GM19455 (cell line): ENCODE measurements around the gene BACH2.
"Not testable (repeated sequence)": the region's sequence is repeated elsewhere in the genome, so short reads cannot be mapped to it uniquely, and the experiment has no call there.

Source experiments
- ATAC-seq: cut with Tn5 transposase; IDR thresholded peaks from one replicate; pipeline ENCODE4 v1.9.1; 2021; ENCODE audit not compliant: unreplicated experiment

BACH2 gene

GRCh38 chr6:90186637-90187371 is 109.8 kb downstream of the BACH2 start:
- no peak for ATAC-seq

DNA sequence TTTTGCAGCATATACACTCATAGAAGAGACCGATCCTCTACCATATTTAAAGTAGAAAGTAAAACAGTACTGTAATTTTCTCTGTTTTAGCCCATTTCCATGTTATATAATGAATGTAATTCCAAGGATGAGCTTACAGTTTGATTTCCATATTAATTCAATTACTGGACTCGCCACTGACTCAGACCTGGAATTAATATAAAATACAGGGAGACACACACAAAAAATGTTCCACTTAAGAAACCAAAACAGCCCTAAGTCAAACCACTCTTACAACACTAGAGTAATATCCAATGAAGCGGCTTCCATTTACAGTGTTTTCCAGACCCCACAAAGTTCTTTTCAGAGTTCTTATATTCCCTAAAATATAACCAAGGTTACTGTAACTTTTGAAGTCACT is 110.6 kb downstream of the BACH2 start:
- no peak for ATAC-seq

DNA sequence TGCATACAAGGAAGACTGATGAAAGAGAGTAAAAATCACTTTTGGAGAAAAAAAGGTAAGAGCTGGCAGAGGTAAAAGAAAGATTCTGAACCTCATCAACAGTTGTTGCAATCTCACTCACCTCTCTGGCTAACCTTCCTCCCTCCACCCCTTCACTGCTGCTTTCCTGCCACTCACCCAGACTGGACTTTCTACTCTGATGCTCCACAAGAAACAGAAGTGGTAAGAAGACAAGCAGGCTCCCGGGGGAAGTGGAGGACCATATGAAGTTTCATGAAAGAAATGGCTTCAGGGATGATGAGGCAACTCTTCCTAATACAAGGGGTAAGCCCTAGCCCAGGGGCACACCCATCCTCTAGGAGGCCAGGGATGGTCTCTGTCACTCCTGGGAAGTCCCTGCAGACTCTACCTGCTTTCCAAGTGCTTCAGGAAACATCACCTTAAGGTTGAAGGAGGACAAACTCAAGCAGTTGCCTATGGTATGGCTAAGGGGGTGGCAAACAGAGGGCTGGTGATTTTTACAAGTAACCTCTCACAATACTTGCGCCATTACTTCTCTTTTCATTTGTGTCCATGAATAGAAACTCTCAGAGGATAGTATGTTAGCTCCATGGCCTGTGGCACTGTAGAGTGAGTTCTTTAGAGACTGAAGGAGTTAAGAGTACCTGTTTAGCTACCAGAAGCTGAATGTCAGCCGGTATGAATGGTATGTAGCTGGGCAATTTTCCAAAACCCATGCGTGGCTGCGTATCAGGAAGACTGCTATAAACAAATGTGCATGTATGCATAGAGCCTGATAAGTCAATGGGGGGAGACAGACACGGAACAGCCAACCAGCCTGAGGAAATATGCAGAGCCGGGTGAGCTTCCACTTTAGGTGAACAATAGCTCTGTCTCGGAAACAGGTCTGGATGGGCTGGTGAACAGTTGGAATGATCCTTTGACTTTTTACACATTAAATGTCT is 112.0 kb downstream of the BACH2 start:
- ATAC-seq = no peak

DNA sequence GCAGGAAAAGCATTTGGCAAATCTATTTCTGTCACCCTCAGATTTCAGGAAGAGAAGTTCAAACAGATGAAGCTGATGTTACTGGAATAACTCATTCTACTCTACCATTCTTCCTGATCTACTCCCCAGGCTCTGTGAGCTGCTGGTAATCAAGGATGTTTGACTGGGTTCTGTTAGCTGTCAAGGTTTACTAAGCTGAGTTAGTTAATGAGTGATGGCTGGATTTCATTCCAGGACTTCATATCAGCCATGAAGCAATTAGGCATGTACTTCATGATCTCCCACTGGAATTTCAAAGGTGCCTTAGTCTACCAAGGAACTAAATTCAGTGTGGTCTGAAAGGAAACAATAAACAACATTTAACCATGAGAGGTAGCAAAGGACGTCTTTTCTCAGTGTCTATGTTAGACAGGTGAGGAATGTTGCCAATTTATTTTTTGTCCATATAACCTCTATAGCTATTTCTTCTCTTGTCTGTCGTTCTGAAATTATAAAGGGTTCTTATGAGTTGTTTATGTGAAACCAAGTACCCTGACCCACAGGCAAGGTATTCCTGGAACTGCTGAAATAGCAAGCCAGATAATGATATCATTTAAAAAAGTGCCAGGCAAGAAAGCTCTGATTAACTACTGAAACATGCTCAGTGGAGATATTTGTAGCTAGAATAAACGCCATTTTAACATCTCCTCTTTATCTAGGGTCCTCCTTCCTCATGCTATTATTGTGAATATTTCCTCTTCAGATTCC is 112.9 kb downstream of the BACH2 start:
- ATAC-seq = no peak

DNA sequence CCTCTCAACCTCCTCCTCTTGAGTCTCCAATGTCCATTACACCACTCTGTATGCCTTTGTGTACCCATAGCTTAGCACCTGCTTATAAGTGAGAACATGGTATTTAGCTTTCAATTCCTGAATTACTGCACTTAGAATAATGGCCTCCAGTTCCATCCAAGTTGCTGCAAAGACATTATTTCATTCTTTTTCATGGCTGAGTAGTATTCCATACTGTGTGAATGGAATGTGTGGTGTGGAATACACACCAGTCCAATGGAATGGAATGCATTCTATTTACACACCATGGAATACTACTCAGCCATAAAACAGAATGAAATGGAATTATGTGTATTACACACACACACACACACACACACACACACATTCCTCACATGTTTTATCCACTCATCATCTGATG is 116.1 kb downstream of the BACH2 start:
- ATAC-seq = no peak

DNA sequence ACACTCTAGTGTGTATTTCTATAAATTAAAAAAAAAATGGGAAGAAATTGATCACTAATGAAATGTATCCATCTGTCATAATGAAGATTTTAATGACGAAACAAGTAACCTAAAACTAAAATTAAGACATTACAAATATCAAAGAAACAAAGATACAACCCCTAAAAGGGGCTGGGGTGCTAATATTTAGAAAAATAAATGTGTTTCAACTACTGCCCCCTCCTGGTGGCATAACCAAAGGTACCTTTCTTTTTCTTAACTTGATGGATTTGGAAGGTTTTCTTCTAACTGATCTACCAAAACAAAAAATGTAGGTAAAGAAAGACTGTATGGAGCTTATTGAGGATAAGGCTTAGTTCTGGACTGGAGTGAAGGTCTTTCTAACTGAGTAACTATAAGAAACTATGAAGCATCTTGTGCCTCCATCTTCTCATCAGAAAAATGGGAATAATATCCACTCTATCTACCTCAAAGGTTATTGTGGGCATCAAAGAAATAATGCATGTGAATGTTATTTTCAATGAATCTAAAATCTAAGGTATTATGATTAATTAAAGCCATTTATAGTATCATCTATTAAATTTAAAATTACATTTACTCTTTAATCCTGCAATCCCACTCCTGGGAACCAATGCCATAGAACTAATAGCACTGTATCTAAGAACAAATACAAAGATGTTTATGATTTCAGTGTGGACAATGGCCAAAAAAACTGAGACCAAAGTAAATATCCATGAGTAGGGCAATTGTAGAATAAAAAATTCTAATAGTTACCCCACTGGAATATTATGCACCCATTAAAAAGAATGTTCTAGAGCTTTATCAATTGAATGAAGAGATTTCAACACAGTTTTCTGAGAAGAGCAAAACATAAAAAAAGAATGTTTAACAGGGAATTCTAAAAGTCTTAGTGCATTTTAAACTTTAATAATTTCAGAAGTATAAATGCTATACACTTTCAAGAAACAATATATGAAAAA is 117.2 kb downstream of the BACH2 start:
- no peak for ATAC-seq

DNA sequence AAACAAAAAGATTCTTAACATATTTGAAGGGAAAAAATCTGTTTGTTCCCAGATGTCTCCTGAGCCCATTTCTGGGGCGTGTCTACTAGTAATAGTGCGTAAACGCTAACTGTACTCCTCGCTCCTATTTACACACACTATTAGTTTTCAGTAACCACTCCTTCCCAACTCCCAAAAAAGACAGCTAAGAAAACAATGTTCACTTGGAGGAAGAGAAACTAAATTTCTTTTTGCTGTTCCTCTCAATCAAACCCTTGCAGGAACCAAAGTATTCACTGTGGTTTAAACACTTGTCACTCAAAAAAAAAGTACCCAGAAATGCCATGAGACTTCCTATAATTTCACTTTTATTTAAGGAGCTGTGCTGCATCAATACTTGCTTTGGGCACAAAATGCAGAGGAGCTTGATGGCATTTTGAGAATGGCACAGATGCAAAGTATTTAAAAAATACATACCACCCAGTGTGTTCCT is 118.2 kb downstream of the BACH2 start:
- no peak for ATAC-seq

- ATAC-seq = no peak
These were observed 118.9 kb downstream of the BACH2 start for GRCh38 chr6:90177544-90178383.

- no peak for ATAC-seq
These were observed 120.8 kb downstream of the BACH2 start for GRCh38 chr6:90175627-90176538.

DNA sequence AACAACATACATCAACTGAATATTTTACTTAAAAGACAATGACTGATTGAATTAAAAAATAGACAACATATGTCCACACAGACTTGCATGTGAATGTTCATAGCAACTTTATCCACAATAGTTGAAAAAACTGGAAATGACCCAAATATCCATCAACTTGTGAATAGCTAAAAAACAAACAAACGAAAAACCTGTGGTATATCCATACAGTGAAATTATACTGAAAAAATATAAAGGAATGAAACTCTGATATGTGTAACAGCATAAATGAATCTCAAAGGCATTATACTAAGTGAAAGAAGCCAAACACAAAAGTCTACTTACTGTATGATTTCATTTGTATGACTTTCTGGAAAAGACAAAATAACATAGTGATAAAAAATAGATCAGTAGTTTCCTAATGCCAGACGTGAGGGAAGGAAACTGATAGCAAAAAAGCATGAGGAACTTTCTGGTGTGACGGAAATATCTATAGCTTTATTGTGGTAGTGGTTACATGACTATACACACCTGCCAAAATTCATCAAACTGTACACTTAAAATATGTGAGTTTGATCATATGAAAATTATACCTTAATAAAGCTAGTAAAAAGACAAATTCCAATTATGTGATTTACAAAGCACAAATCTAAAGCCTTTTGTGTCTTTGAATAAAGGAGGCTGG is 123.2 kb downstream of the BACH2 start:
- ATAC-seq = no peak

GRCh38 chr6:90170601-90171000 is 126.0 kb downstream of the BACH2 start:
- no peak for ATAC-seq

DNA sequence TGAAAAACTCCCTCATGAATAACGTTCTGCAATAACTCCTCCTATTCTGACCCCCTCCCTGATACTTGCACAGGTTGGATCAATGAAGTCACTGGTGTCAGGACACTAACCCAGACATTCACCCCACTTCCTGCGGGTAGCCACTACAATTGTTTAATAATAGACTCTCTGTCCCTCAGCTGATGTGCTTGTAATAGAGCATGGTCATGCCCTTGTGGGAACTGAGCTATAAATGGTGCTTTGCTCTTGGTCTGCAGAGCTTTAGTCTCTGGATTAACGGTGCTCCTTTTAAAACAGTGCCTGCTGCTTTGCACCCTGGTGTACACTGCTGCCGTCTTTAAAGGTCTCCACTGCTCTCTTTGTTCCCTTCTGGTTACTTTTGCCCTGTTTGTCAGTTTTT is 127.3 kb downstream of the BACH2 start:
- no peak for ATAC-seq

DNA sequence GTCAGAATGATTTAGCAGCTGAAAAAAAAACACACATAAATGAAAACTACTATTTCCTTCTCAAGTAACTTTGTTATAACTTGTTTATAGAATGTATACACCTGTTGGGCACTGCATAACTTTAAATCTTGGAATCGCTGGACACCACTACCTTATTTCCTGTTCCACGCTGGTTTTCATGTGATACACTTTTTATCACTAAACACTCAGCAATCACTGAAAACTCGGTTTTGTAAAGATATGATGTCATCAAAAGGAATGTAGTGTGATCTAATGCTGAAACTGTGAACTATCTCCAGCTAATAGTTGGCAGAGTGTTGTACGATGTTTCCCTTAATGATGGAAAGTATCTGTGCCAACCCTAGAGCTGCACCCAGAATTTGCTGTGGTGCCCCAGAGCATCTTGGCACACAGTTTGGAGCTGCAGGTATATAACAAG is 127.9 kb downstream of the BACH2 start:
- no peak for ATAC-seq

GRCh38 chr6:90167514-90168379 is 128.9 kb downstream of the BACH2 start:
- ATAC-seq = no peak

- not testable (repeated sequence) for ATAC-seq
These were observed 130.3 kb downstream of the BACH2 start for GRCh38 chr6:90166155-90166924.
